ENCODE measurements around the gene POTEG. TPM values are rescaled to one million over a fixed set of nuclear protein-coding genes. Genes with fewer than 3 reads are reported as not detected.
"Not testable (repeated sequence)": the region's sequence is repeated elsewhere in the genome, so short reads cannot be mapped to it uniquely, and the experiment has no call there.

POTEG gene
- total RNA-seq, 1 donor from 2014 or later, result not detected

DNA sequence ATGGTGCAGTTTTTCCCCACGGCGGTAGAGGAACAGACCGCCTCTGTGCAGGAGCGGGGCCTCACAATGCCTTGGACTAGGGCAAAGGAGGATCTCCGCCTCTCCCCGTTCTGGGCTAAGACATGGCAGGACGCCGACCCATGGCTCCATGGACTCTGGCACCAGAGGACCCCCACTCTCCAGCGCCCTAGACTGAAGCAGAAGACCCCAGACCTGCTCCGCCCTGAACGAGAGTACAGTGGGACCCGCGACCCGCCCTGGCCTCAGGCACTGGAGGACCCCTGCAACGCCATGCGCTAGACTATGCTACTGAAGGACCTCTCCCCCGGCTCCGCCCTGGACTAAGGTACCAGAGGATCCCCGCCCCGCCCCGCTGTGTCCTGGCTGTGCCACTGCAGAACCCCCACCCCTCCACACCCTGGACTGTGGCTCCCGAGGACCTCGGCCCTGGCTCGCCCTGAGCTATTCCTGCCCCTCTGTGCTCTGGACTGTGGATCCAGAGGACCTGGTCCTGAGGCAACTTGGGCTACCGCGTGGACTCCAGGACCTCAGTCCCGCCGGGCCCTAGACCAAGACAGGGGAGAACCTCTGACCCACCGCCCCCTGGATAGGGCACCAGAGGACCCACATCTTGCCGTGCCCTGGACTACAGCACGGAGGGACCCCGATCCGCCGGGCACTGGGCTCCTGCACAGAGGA, 73.1 kb downstream of the POTEG start:
- H3K9me3 Mint-ChIP-seq; H3K27me3 Mint-ChIP-seq; H3K4me1 Mint-ChIP-seq (ENCODE audit: unreplicated experiment); H3K4me3 Mint-ChIP-seq; H3K27ac Mint-ChIP-seq; H3K36me3 Mint-ChIP-seq; DNase-seq (ENCODE audit: extremely low spot score, unreplicated experiment): not testable (repeated sequence)

All from type B pancreatic cell (in vitro differentiated cells).